HCT116 (cell line): ENCODE results near the gene PGA4. TPM values are rescaled to one million over a fixed set of nuclear protein-coding genes. Genes with fewer than 3 reads are reported as not detected.
"Not testable (repeated sequence)": the region's sequence is repeated elsewhere in the genome, so short reads cannot be mapped to it uniquely, and the experiment has no call there.

Experiments
- ATAC-seq: fragments of 200-7000 bp; cut with Tn5 transposase; 2 replicates; pipeline ENCODE4 v1.9.1; 2020; ENCODE audit warnings: mild to moderate bottlenecking, moderate library complexity
- BruUV-seq: library from RNA; stranded (reverse); fragments of 400-500 nt; replicated peaks from 2 replicates; lab custom pipeline; 2021; lab: Mats Ljungman, UMichigan
- CTCF ChIA-PET: fragments of 300-600 bp; sonication (Branson Sonifier 250); formaldehyde crosslinking; loops from one replicate; lab custom pipeline; 2021; ENCODE audit warnings: antibody characterized with exemption; lab: Charles Lee
- POLR2A ChIA-PET: fragments of 300-600, 350-600 bp; sonication (Branson Sonifier 250); formaldehyde crosslinking; loops from one replicate; lab custom pipeline; 2021; ENCODE audit warnings: antibody characterized with exemption; lab: Charles Lee
- RAD21 ChIA-PET, 2 experiments: fragments of 300-600 bp; sonication (Branson Sonifier 250); formaldehyde crosslinking; loops; one replicate each; lab custom pipeline; 2023; ENCODE audit warnings: low total read pairs in 2 of 2; ENCODE audit not compliant: uncharacterized antibody in 2 of 2, unreplicated experiment in 2 of 2, low non-redundant PET in 1 of 2; lab: Charles Lee
- DNase-seq: peaks from one replicate; pipeline ENCODE4 v3.0.0-alpha.2; 2010; ENCODE audit warnings: low read depth, low spot score
- H2AFZ ChIP-seq: fragments of 200-600 bp; shearing (Covaris generic), sonication (generic); 2 replicates; pipeline ENCODE4 v1.6.1; 2017; ENCODE audit warnings: low read depth, mixed run types, mixed read lengths, antibody characterized with exemption, low read length; ENCODE audit not compliant: poor library complexity, severe bottlenecking
- H3K27ac ChIP-seq: 2 replicates; pipeline ENCODE4 v1.5.1; 2012; ENCODE audit warnings: low read depth, low read length
- H3K27me3 ChIP-seq: fragments of 200-600 bp; sonication (generic); 2 replicates; pipeline ENCODE4 v1.6.1; 2016; ENCODE audit warnings: mixed run types, low read length, mixed read lengths; ENCODE audit not compliant: insufficient read depth
- H3K36me3 ChIP-seq, 2 experiments: fragments of 200-500 bp in 1 of 2; fragments of 200-600 bp in 1 of 2; sonication (Bioruptor generic) in 1 of 2; sonication (generic) in 1 of 2; 2 replicates each; pipeline versions ENCODE4 v1.5.1 to v1.6.1; 2014 to 2016; ENCODE audit warnings: low read length in 2 of 2, inconsistent platforms in 1 of 2, mixed read lengths in 1 of 2, mixed run types in 1 of 2; ENCODE audit not compliant: insufficient read depth in 2 of 2, control insufficient read depth in 1 of 2
- H3K4me1 ChIP-seq, 2 experiments: fragments of 200-600 bp in 1 of 2; sonication (generic) in 1 of 2; 2 replicates each; pipeline versions ENCODE4 v1.5.1 to v1.6.1; 2012 to 2017; ENCODE audit warnings: low read length in 2 of 2, inconsistent platforms in 1 of 2, mild to moderate bottlenecking in 1 of 2, mixed read lengths in 1 of 2, mixed run types in 1 of 2, moderate library complexity in 1 of 2; ENCODE audit not compliant: insufficient read depth in 2 of 2, control insufficient read depth in 1 of 2
- H3K4me2 ChIP-seq: fragments of 200-600 bp; sonication (generic); 2 replicates; pipeline ENCODE4 v1.6.1; 2017; ENCODE audit warnings: mixed run types, low read length, mixed read lengths
- H3K4me3 ChIP-seq, 2 experiments: fragments of 200-600 bp in 1 of 2; sonication (generic) in 1 of 2; replicated peaks in 1 of 2; 2 replicates each; pipeline ENCODE4 v1.5.1; 2011 to 2016; ENCODE audit warnings: low read length in 2 of 2, control low read depth in 1 of 2, low read depth in 1 of 2, mild to moderate bottlenecking in 1 of 2, mixed read lengths in 1 of 2, mixed run types in 1 of 2
- H3K79me2 ChIP-seq: fragments of 200-600 bp; sonication (generic); 2 replicates; pipeline ENCODE4 v1.6.1; 2017; ENCODE audit warnings: mild to moderate bottlenecking, mixed run types, low read length, moderate library complexity, mixed read lengths; ENCODE audit not compliant: insufficient read depth
- H3K9ac ChIP-seq: fragments of 200-600 bp; sonication (generic); 2 replicates; pipeline ENCODE4 v1.6.1; 2016; ENCODE audit warnings: low read length, mixed read lengths
- H3K9me2 ChIP-seq: fragments of 200-600 bp; sonication (generic), shearing (Covaris generic); 2 replicates; pipeline ENCODE4 v1.6.1; 2017; ENCODE audit warnings: mixed run types, mild to moderate bottlenecking, moderate library complexity; ENCODE audit not compliant: insufficient read depth
- H3K9me3 ChIP-seq, 2 experiments: fragments of 200-500 bp in 1 of 2; fragments of 200-600 bp in 1 of 2; sonication (Bioruptor generic) in 1 of 2; sonication (generic) in 1 of 2; 2 replicates each; pipeline ENCODE4 v1.6.1; 2014 to 2017; ENCODE audit warnings: low read length in 2 of 2, mixed read lengths in 2 of 2, inconsistent platforms in 1 of 2, low read depth in 1 of 2, mild to moderate bottlenecking in 1 of 2, mixed run types in 1 of 2, moderate library complexity in 1 of 2; ENCODE audit not compliant: control insufficient read depth in 1 of 2, insufficient read depth in 1 of 2
- H4K20me1 ChIP-seq: fragments of 200-600 bp; sonication (generic), shearing (Covaris generic); 2 replicates; pipeline ENCODE4 v1.6.1; 2017; ENCODE audit warnings: mixed run types, mild to moderate bottlenecking, moderate library complexity; ENCODE audit not compliant: insufficient read depth
- intact Hi-C: fragments of 100-400 bp; cut with micrococcal nuclease; formaldehyde crosslinking; loops from 2 replicates; pipeline ENCODE4 v1.10.0; 2022
- total RNA-seq: library from RNA; stranded (reverse); gene quantifications from one replicate; pipeline ENCODE4 v1.2.1, GENCODE V29; 2021; ENCODE audit not compliant: unreplicated experiment

Gene PGA4
- total RNA-seq, 1 experiment from 2014 or later, result not detected

DNA sequence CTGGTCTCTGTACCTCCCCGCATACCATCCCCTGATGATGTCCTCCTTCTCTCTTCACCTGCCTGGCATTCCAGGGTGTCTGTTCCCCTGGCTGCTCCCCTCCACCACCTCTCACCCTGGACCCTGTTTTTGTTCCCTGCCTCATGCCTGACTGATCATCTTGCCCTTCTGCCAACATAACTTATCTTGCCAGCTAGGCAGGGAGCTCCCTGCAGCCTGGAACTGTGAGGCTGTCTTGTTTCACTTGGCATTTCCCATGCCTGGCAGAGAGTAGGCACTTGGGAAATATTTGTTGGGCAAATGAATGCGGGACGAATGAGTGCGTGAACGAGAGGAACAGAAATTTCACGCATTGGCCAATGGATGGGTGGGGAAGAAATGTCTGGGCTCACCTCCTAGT, 7.3 kb downstream of the PGA4 start:
- H3K27ac ChIP-seq, H2AFZ ChIP-seq, RAD21 ChIA-PET, H3K9me3 ChIP-seq, H4K20me1 ChIP-seq, BruUV-seq, H3K9ac ChIP-seq, H3K79me2 ChIP-seq, H3K27me3 ChIP-seq, H3K36me3 ChIP-seq, H3K4me2 ChIP-seq, H3K4me3 ChIP-seq, CTCF ChIA-PET, DNase-seq, ATAC-seq, POLR2A ChIA-PET, H3K9me2 ChIP-seq, intact Hi-C loops, H3K4me1 ChIP-seq: not testable (repeated sequence)

DNA sequence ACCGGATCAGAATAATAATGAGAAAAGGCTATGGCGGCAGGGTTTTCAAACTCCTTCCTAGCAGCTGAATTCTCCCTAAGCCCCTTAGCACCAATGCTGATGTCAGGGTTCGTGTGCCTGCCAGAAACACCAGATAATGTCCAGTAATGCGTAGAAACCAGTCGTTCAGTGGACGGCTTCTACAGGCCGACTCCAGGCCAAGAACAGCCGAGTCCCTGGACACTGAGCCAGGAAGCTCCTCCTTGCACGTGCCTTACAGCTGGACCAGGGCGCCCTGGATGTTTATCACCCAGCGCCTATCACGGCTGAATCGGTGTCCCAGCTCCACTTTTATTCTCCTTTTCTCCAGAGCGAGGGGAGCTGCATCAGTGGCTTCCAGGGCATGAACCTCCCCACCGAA, 8.9 kb downstream of the PGA4 start:
- H3K27ac ChIP-seq, RAD21 ChIA-PET, H3K9me3 ChIP-seq, ATAC-seq, BruUV-seq, H3K4me1 ChIP-seq, H3K4me3 ChIP-seq, H3K9ac ChIP-seq, H3K9me2 ChIP-seq, POLR2A ChIA-PET, H2AFZ ChIP-seq, intact Hi-C loops, CTCF ChIA-PET, H3K79me2 ChIP-seq, H3K36me3 ChIP-seq, DNase-seq, H3K4me2 ChIP-seq, H3K27me3 ChIP-seq, H4K20me1 ChIP-seq: not testable (repeated sequence)

DNA sequence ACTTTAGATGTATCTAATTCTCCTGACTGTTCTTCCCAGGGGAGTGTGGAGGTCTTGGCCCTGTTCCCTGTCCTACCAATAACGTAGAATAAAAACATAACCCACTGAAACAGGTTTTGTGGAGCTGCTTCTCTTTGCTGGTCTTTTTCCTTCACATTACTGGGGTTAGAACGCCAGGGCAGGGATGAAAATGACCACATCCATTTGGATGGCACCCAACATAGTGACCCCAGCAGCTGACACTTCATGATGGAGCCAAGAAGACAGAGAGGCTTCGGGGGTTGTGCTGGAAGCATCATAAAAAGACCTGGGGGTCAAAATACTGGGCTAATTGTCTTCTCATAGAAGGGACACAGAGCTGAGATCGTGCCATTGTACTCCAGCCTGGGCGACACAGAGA, 9.4 kb downstream of the PGA4 start:
- RAD21 ChIA-PET, DNase-seq, H3K4me1 ChIP-seq, H3K79me2 ChIP-seq, ATAC-seq, H3K27me3 ChIP-seq, H3K9ac ChIP-seq, H4K20me1 ChIP-seq, intact Hi-C loops, H3K4me2 ChIP-seq, H3K9me2 ChIP-seq, H3K36me3 ChIP-seq, POLR2A ChIA-PET, H2AFZ ChIP-seq, BruUV-seq, H3K4me3 ChIP-seq, H3K27ac ChIP-seq, H3K9me3 ChIP-seq, CTCF ChIA-PET: not testable (repeated sequence)

DNA sequence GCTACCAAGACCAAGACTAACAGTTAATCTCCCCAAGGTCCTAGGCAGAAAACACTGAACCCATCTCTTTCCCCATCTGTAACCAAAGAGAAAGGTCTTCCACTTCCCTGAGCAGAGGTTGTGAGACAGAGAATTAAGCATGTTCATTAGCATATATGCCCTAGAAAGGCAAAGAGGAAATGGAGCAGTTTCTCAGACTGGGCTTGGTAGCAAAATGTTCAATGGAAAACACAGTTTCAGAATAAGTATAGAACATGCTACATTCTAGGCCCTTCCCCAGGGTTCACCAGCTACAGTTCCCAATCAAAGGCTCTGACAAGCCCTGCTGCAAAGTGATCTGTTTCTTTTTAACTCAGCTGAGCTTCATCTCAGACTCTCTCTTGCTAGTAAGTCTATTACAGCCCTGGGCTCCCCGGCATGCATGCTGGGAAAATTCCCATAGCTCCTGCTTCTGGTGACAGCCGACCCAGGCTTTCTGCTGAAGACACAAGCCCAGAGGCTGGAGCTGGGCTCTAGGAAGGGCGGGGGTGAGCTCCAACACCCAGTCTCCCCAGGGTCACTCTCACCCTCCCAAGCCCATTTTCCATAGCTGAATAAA, 10.5 kb downstream of the PGA4 start:
- POLR2A ChIA-PET, H3K79me2 ChIP-seq, H3K9me3 ChIP-seq, H4K20me1 ChIP-seq, ATAC-seq, H3K9ac ChIP-seq, H3K4me3 ChIP-seq, CTCF ChIA-PET, H3K4me2 ChIP-seq, H3K9me2 ChIP-seq, RAD21 ChIA-PET, H2AFZ ChIP-seq, intact Hi-C loops, DNase-seq, H3K36me3 ChIP-seq, H3K27ac ChIP-seq, H3K27me3 ChIP-seq, BruUV-seq, H3K4me1 ChIP-seq: not testable (repeated sequence)
